Skeletal muscle cell (primary cell): Measurements from ENCODE around the gene USP5.
A peak's percentile ranks its signal among the peaks of the same experiment; 100 is the strongest.
"Not testable (repeated sequence)": the region's sequence is repeated elsewhere in the genome, so short reads cannot be mapped to it uniquely, and the experiment has no call there.

Experiments
- DNase-seq: peaks from one replicate; pipeline ENCODE4 v3.0.0-alpha.2; 2010; ENCODE audit warnings: low read depth
- H3K4me3 ChIP-seq: 2 replicates; pipeline ENCODE4 v1.5.1; 2011; ENCODE audit warnings: low read depth, mild to moderate bottlenecking, control low read depth, low read length, moderate library complexity

The USP5 gene

DNA sequence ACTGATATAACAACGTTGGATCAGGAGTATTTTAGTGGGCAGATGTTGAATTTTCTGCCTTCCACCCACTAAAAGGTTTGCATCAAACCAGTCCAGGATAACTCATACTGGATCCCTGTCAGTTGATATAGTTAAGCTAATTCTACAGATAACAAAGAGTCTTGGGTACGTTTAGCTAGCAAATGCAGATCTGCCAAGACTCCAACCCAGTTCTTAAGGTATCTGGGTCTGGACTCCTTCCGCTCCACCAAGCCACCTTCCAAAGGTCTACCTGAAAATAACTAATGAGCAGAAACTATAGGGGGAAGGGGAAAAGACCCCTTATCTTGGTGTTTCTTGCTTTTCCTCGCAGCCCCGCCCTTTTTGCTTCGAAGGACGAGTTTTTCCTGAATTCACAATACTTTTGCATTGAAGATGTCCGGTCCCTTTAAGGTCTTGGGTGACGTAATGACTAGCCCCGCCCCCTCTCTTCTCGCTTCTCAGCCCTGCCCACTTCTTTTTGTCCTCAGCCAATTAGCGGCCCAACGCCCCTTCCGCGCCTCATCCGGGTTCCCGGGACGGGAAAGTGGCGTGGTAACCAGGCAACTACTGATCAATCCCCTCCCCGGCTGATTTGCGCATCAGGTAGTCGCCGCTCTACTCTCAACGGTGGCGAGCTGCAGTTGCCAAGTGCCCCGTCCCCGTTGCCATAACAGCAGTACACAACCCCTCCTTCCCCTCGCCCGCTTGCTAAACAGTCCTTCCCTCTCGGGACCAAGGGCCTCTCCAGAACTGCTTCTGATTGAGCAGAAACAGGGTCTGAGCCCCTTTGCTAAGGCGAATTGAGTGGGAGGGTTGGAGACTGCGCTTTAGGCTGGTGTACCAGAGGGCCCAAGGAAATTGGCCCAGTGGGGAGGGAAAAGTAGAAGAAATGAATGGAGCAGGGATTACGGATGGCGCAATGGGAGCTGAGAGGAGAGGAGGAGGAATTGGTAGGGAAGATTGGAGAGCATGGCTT, 52.6 kb downstream of the USP5 start, which contains the start of gene LRRC23:
TSS of gene LRRC23 (plus strand) at position 543 of the 997 bp plus-strand sequence. CDS start 812 bp downstream, outside the sequence.
- peak within 1 kb of the TSS; percentile 80 for H3K4me3 ChIP-seq
- DNase-seq = peak; percentile 81

DNA sequence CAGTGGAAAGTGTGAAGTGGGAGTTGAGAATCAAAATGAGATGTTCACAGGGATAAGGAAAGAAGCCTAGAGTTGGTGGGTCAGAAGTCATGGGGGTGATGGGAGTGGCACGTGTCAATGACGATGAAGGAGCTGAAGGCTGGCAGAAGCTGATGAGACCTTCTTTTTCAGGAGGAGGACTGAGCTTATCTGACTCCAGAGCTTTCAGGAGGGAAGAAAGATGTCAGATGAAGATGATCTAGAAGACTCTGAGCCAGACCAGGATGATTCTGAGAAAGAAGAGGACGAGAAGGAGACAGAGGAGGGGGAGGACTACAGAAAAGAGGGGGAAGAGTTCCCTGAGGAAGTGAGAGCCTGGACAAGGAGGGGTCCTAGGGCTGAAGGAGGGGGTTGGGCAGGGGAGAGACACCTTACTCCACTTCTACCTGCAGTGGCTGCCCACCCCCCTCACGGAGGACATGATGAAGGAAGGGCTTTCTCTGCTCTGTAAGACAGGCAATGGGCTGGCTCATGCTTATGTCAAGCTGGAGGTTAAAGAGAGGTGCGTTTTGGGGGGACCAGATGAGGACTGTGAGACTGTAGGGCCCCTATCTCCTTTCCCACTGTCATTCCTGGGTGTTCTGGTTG, 53.6 kb downstream of the USP5 start:
- DNase-seq = no peak
- peak overlapping the region; percentile 80 for H3K4me3 ChIP-seq

DNA sequence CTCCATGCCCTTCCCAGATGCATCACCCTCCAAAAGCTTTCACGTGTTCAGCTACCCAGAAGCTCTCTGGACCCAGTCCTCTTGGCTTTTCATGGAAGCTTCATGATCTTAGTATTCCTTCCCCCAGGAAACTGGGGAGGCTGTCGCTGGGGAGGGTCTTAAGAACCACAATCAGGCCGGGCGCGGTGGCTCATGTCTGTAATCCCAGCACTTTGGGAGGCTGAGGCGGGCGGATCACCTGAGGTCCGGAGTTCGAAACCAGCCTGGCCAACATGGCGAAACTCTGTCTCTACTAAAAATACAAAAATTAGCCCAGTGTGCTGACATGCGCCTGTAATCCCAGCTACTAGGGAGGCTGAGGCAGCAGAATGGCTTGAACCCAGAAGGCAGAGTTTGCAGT, 56.2 kb downstream of the USP5 start:
- not testable (repeated sequence) for DNase-seq, H3K4me3 ChIP-seq

DNA sequence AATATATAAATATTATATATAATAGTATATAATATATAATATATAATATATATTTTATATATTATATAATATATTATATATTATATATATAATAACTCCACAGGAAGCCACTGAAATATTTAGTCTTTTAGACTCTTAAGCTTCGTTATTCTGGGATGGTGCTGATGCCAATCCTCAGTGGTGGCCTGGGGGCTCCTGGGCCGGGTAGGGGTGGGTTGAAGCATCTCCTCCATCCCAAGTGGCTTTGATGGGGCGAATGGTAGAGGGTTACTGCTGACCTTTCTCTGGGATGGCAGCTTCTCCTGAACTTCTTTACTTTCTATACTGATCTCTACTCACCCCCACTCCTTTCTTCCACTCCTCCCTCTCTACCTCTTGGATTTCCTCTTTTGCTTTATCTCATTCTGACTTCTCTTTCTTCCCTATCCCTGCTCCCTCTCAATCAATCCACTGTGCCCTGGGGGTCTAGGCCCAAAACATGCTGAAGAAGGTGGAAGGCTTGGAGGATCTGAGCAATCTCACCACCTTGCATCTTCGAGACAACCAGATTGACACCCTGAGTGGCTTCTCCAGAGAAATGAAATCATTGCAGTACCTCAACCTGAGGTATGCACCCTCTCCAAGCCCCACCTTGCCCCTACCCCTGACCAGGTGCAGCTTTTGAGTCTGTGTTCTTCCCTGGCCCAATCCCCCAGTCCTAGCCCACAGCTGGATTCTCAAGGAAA, 57.6 kb downstream of the USP5 start:
- no peak for DNase-seq
- no peak overlapping the region for H3K4me3 ChIP-seq

DNA sequence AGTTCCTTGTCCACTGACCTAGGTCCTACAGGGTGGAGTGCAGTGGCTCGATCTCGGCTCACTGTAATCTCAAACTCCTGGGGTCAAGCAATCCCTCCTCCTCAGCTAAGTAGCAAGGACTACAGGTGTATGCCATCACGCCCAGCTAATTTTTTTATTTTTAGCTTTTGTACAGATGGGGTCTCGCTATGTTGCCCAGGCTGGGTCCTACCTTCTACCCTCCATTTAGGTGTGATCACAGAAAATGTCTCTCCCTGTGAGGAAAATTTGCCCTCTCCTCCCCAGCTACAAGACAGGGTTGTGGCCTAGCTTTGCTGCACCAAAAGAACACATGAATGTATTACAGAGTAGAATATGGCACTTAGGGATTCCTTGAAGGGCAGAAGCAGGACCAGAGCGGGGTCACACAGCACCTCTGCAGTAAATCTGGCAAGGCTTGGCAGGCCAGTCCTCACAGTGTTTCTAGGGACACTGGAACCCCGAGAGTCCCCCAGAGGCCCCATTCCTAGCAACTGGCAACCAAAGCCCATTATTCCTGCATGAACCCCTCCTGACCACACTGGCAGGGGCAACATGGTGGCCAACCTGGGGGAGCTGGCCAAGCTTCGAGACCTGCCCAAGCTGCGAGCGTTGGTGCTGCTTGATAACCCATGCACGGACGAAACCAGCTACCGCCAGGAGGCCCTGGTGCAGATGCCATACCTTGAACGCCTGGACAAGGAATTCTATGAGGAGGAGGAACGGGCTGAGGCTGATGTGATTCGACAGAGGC, 60.4 kb downstream of the USP5 start:
- H3K4me3 ChIP-seq = no peak overlapping the region
- no peak for DNase-seq

DNA sequence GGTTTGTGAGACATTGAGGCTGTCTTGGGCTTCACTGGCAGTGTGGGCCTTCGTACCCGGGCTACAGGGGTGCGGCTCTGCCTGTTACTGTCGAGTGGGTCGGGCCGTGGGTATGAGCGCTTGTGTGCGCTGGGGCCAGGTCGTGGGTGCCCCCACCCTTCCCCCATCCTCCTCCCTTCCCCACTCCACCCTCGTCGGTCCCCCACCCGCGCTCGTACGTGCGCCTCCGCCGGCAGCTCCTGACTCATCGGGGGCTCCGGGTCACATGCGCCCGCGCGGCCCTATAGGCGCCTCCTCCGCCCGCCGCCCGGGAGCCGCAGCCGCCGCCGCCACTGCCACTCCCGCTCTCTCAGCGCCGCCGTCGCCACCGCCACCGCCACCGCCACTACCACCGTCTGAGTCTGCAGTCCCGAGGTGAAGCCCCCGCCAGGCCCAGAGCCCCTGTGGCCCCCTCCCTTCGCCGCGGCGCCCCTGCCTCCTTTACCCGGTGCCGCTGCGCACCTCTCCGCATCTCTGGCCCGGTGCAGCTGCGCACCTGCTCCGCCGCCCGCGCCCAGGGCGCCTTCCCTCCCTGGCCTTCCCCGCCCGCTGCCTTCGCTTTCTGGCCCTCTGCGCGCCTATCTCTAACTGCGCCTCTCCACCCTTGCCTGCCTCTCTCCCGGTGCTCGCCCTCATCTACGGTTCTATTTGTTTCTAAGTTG, 62.4 kb downstream of the USP5 start, which contains the start of gene ENO2:
TSS of gene ENO2 (plus strand) at position 335 of the 701 bp plus-strand sequence. CDS start 1,253 bp downstream, outside the sequence.
- H3K4me3 ChIP-seq = peak within 1 kb of the TSS; percentile 83
- no peak for DNase-seq

DNA sequence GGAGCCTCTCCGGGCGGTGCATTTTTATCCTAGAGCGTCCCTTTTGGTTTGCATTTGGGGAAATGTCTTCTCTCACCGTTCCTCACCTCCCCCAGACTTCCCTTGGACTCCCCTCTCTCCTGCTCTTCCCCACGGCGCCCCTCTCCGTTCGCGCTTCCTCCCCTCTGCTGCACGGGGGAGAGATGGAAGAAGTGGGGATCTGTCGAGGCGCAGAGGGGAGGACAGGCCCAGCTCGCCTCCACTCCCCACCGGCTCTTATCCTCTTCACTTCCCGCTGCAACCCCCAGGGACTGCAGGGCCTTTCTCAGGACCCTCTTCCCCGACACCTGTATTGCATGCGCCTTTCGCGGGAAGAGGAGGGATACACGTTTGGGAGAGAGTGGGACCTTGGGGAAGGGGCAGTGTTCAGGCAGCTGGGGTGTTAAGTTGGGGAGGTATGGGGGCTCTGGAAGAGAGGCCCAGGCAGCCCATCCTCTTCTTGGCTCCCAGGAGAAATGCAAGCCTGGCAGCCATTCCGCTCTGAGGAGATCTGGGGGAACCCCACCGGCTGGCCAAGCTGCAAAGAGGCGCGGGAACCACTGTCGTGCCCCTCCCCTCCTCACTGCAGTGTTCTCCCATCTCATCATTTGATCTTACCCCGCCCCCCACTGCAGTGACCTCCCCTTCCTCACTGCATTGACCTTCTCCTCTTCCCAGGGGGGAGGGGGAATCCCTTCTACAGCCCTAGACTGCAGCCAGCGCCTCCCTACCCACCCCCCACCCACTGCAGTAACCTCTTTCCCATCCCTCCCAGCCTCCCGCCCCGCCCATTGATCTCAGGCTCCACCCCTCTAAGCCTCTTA, 63.2 kb downstream of the USP5 start:
- H3K4me3 ChIP-seq = peak overlapping the region; percentile 83
- no peak for DNase-seq

DNA sequence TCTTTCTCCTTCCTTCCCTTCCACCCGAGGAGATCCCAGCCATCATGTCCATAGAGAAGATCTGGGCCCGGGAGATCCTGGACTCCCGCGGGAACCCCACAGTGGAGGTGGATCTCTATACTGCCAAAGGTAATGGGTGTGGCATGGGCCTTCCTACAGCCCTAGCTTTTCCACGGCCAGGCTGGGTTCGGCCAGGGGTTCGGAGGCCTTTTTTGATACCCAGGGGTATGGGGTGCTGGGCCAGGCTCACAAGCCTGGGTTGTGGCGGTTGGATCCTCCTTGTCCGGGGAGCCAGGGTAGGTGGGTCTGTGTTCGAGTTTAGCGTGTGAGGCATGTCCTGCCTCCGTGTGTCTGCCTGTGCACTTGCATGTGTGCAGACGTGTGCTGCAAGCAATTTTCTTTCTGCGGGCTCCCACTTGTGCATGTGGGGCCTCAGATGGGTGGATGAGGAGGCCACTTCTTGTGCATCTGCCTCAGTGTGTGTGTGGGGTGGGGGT, 63.9 kb downstream of the USP5 start:
- no peak for DNase-seq
- H3K4me3 ChIP-seq = peak overlapping the region; percentile 83
